Gastroesophageal sphincter (tissue), 4 donors: ENCODE data around the gene SLC1A4. TPM values are rescaled to one million over a fixed set of nuclear protein-coding genes. Genes with fewer than 3 reads are reported as not detected.
A peak's percentile ranks its signal among the peaks of the same experiment; 100 is the strongest.

ENCODE experiments used
- ATAC-seq: fragments of 150-250 bp; one replicate; pipeline ENCODE4 v1.9.1; 2016; ENCODE audit warnings: mild to moderate bottlenecking, moderate library complexity
- H3K27ac ChIP-seq, 4 donors: fragments of 200-600 bp; sonication (generic) in 3 of 4; 1 replicate in 3 of 4; 2 replicates in 1 of 4; pipeline ENCODE4 v1.5.1; 2016 to 2019
- H3K27me3 ChIP-seq: fragments of 200-600 bp; sonication (generic); one replicate; pipeline ENCODE4 v1.5.1; 2019
- H3K36me3 ChIP-seq, 2 donors: fragments of 200-600 bp; sonication (generic); one replicate each; pipeline ENCODE4 v1.5.1; 2019; ENCODE audit warnings: control low read depth in 1 of 2
- H3K4me1 ChIP-seq, 3 donors: fragments of 200-600 bp; sonication (generic); 1 replicate in 2 of 3; 2 replicates in 1 of 3; pipeline ENCODE4 v1.5.1; 2016 to 2019; ENCODE audit warnings: control low read depth in 2 of 3
- H3K4me3 ChIP-seq, 2 donors: fragments of 200-600 bp; sonication (generic); one replicate each; pipeline ENCODE4 v1.5.1; 2019; ENCODE audit warnings: mild to moderate bottlenecking in 1 of 2, moderate library complexity in 1 of 2
- H3K9me3 ChIP-seq, 3 donors: fragments of 200-600 bp; sonication (generic); one replicate each; pipeline ENCODE4 v1.5.1; 2017 to 2019; ENCODE audit warnings: control low read depth in 2 of 3
- EP300 ChIP-seq: sonication (generic); formaldehyde crosslinking; IDR thresholded peaks from one replicate; pipeline ENCODE4 v1.6.1; 2017; ENCODE audit warnings: antibody characterized with exemption, mild to moderate bottlenecking
- POLR2A ChIP-seq, 2 donors: fragments of 450-650 bp; IDR thresholded peaks; one replicate each; pipeline ENCODE4 v1.6.1; 2017; ENCODE audit warnings: antibody characterized with exemption in 2 of 2, mild to moderate bottlenecking in 2 of 2, moderate library complexity in 1 of 2
- POLR2AphosphoS5 ChIP-seq: sonication (generic); formaldehyde crosslinking; IDR thresholded peaks from one replicate; pipeline ENCODE4 v1.6.1; 2017; ENCODE audit warnings: antibody characterized with exemption
- WGBS, 2 donors: methylation state at CpG; one replicate each; pipeline ENCODE4 v1.1.5; 2018; ENCODE audit warnings: low coverage in 1 of 2; 5-methylcytosine and 5-hydroxymethylcytosine counted together
- total RNA-seq, 4 donors: library from RNA; depleted of rRNA; stranded (reverse); fragments of >200 nt; gene quantifications; one replicate each; pipeline ENCODE4 v1.1.0, GENCODE V29; 2016
- TF ChIP-seq, protein P1 (sequence below), 4 experiments: fragments of 200-600 bp in 2 of 4; fragments of 450-650 bp in 2 of 4; sonication (generic) in 1 of 4; IDR thresholded peaks; one replicate each; pipeline ENCODE4 v1.5.1; 2017 to 2019; ENCODE audit warnings: antibody characterized with exemption in 4 of 4, mild to moderate bottlenecking in 2 of 4, moderate library complexity in 2 of 4

The SLC1A4 gene
- 10 to 100 TPM in 3 of 4 donors, 1 to 10 TPM in 1; 9.0 to 13.8 (median 11.3) TPM for total RNA-seq

DNA sequence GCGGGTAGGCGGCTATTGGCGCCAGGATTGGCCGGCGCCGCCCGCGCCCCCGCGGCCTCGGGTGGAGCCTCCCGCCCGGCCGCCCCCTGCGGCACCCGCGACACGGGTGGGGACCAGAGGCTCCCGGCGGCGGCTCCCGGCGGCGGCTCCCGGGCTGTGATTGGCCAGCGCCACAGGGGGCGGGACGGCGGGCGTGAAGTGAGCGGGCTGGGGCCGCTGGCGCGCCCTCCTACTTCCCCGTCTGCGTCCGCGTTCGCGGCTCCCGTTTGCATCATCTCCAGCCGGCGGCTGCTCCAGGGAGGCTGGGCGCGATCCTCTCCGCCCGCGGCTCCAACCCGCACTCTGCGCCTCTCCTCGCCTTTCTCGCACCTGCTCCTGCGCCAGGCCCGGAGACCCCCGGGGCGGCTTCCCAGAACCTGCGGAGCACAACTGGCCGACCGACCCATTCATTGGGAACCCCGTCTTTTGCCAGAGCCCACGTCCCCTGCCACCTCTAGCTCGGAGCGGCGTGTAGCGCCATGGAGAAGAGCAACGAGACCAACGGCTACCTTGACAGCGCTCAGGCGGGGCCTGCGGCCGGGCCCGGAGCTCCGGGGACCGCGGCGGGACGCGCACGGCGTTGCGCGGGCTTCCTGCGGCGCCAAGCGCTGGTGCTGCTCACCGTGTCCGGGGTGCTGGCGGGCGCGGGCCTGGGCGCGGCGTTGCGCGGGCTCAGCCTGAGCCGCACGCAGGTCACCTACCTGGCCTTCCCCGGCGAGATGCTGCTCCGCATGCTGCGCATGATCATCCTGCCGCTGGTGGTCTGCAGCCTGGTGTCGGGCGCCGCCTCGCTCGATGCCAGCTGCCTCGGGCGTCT is at the start of gene SLC1A4:
Gene SLC1A4 (plus strand): TSS at position 274 of the 856 bp plus-strand sequence. CDS start 245 bp downstream, at position 519.
- WGBS, 2 donors, result no CpG with 5 or more reads among the region's 109 CpGs
- peak; percentile 96 for ATAC-seq

DNA sequence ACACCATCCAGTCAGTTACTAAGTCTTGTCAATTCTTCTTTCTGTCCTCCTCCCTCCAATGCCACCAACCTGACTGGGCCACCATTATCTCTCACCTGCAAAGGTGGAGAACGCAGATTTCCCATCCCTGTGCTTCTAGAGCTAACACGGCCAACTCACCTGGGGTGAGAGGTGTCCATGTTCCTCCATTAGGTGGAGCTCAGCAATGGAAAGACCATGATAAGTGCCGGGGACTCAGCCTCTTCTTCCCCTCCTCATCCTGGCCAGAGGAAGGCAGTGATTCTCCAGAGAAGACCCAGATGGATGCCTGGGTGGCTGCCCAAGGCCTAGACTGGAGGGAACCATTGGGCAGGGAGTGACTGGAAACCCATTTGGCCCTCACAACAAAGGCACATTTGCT is 48.1 kb upstream of the SLC1A4 start:
- Histone ChIP-seq H3K27me3 (no peaks in the 10 kb centered on the region), H3K9me3 (no peaks in the 10 kb centered on the region), H3K4me1 (no peaks in the 10 kb centered on the region), H3K4me3 (no peak overlapping the region), H3K36me3 (no peaks in the 10 kb centered on the region), H3K27ac (no peak overlapping the region)
- ATAC-seq, result no peak
- no peak for TF ChIP-seq POLR2AphosphoS5
- TF ChIP-seq EP300, result no peak
- no peak for TF ChIP-seq POLR2A (IDR thresholded peaks at IDR 0.05)
- TF ChIP-seq, protein P1, sequence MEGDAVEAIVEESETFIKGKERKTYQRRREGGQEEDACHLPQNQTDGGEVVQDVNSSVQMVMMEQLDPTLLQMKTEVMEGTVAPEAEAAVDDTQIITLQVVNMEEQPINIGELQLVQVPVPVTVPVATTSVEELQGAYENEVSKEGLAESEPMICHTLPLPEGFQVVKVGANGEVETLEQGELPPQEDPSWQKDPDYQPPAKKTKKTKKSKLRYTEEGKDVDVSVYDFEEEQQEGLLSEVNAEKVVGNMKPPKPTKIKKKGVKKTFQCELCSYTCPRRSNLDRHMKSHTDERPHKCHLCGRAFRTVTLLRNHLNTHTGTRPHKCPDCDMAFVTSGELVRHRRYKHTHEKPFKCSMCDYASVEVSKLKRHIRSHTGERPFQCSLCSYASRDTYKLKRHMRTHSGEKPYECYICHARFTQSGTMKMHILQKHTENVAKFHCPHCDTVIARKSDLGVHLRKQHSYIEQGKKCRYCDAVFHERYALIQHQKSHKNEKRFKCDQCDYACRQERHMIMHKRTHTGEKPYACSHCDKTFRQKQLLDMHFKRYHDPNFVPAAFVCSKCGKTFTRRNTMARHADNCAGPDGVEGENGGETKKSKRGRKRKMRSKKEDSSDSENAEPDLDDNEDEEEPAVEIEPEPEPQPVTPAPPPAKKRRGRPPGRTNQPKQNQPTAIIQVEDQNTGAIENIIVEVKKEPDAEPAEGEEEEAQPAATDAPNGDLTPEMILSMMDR (IDR thresholded peaks at IDR 0.05), result no peak
- WGBS, 2 donors, result no CpG with 5 or more reads among the region's 3 CpGs

More for the DNA sequence above, at the start of gene SLC1A4:
- Histone ChIP-seq H3K9me3 (no peaks in the 10 kb centered on the region), H3K27ac (peak within 1 kb of the TSS; percentile 94 to 100 (median 96)), H3K4me3 (peak within 1 kb of the TSS; percentile 70 to 77), H3K36me3 (peaks cover 0 to 8% of the 10 kb centered on the region in 2 donors), H3K27me3 (no peaks in the 10 kb centered on the region), H3K4me1 (peaks cover 0 to 38% (median 16%) of the 10 kb centered on the region in 3 donors)
- peak; percentile 40 to 41 for TF ChIP-seq POLR2A (IDR thresholded peaks at IDR 0.05)
- TF ChIP-seq EP300, result no peak
- TF ChIP-seq POLR2AphosphoS5, result peak; percentile 84
- TF ChIP-seq, protein P1 (IDR thresholded peaks at IDR 0.05), result no peak

DNA sequence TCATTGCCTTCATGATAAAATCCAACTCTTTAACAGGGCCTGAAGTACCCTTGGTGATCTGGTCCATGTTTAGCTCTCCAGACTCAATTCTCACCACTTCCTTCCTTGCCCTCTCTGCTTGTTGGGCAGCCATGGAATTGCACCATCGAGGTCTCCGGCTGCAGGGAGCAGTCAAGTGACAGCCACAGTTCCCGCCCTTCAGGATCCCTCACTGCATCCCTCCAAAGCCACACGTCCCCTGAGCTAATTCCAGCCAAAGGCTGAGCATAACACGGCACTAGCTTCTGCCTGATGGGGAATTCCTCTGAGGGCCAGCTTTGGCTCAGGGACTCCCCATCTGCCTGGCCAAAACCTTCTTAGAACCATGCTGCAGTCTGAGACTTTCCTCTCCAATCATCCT is 47.4 kb upstream of the SLC1A4 start:
- Histone ChIP-seq H3K36me3 (no peaks in the 10 kb centered on the region), H3K9me3 (no peaks in the 10 kb centered on the region), H3K27ac (no peak overlapping the region), H3K27me3 (no peaks in the 10 kb centered on the region), H3K4me3 (no peak overlapping the region), H3K4me1 (no peaks in the 10 kb centered on the region)
- TF ChIP-seq, protein P1 (IDR thresholded peaks at IDR 0.05), result no peak
- TF ChIP-seq POLR2A (IDR thresholded peaks at IDR 0.05) (no peak), POLR2AphosphoS5 (no peak), EP300 (no peak)
- WGBS, 2 donors, result 80% methylated on average over 2 of the region's 5 CpGs; no CpG with 5 or more reads in 1 of the 2 donors
- no peak for ATAC-seq

DNA sequence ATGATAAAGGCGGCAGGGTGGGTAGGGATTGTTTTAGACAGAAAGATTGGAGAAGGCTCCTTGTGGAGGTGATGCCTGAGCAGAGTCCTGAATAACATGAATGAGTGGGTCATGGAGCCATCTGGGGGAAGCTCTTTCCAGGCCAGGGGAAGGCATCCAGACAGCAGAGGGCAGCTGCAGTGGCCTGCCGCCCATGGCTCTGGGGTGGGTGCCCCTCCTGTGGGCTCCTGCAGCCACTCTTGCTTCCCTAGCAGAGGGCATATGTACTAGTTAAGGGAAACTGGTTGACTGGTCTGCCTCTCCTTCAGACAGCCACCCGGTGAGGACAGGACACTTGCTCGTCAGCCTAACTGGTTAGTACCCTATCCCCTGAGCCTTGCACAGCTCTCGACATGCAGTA is 46.5 kb upstream of the SLC1A4 start:
- 76 to 92% methylated on average over 2 of the region's 5 CpGs for WGBS, 2 donors
- no peak overlapping the region for H3K27ac ChIP-seq

DNA sequence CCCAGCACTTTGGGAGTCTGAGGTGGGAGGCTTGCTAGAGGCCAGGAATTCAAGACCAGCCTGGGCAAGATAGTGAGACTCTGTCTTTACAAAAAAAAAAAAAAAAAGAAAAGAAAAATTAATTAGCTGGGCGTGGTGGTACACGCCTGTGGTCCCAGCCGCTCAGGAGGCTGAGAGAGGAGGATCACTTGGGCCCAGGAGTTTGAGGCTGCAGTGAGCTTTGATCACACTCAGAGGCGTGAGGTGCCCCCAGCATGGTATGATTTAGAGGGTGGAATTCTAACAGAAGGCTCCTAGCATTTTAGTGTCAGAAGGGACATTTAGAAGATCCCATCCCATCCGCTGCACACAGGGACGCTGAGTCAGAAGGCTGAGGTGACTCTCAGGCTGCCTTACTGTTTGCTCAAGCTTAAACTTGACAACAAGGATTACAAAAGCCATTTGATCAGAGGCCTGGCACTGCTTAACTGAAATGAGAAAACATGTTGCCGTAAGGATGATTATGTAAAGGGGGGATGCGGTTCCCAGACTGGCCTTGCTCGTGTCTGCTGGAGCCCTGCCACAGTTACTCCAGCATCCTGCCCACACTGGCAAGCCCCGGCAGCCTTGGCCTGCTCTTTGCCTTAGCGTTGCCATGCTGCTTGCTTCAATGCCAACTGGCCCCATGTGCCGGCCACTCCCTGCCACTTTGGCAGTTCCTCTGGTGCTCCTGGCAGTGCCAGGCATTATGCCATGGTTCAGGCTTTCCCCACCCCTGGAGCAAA is 45.6 kb upstream of the SLC1A4 start:
- TF ChIP-seq, protein P1 (IDR thresholded peaks at IDR 0.05), result no peak
- TF ChIP-seq POLR2AphosphoS5, result peak; percentile 72
- no peak for TF ChIP-seq POLR2A (IDR thresholded peaks at IDR 0.05)
- no peaks in the 10 kb centered on the region for H3K4me1 ChIP-seq
- no peak overlapping the region for H3K27ac ChIP-seq
- H3K27me3 ChIP-seq, result no peaks in the 10 kb centered on the region
- H3K36me3 ChIP-seq, result no peaks in the 10 kb centered on the region
- H3K9me3 ChIP-seq, result no peaks in the 10 kb centered on the region
- peak; percentile 39 for ATAC-seq
- 70 to 84% methylated on average over 4 to 8 of the region's 12 CpGs for WGBS, 2 donors
- H3K4me3 ChIP-seq, result no peak overlapping the region

More for the DNA sequence above, 46.5 kb upstream of the SLC1A4 start:
- H3K9me3 ChIP-seq, result no peaks in the 10 kb centered on the region
- H3K36me3 ChIP-seq, result no peaks in the 10 kb centered on the region
- TF ChIP-seq POLR2A (IDR thresholded peaks at IDR 0.05), result no peak
- ATAC-seq, result no peak
- H3K4me3 ChIP-seq, result no peak overlapping the region
- no peaks in the 10 kb centered on the region for H3K27me3 ChIP-seq
- H3K4me1 ChIP-seq, result no peaks in the 10 kb centered on the region
